ENCODE results near the gene FRMD4A.

- no peak for TF ChIP-seq POLR2A (IDR thresholded peaks at IDR 0.05)
- TF ChIP-seq CTCF (IDR thresholded peaks at IDR 0.05): no peak
Observed at GRCh38 chr10:14236341-14236740, 94.4 kb downstream of the FRMD4A start.
